Activated CD4-positive, alpha-beta memory T cell treated with anti-CD3 and anti-CD28 coated beads, Interleukin-2, amount 10 ng/mL, durations not matched to agents 7 days and 5 days (primary cell): Measurements from ENCODE around the gene VAPB. TPM values are rescaled to one million over a fixed set of nuclear protein-coding genes. Genes with fewer than 3 reads are reported as not detected.
A peak's percentile ranks its signal among the peaks of the same experiment; 100 is the strongest.
"Not testable (repeated sequence)": the region's sequence is repeated elsewhere in the genome, so short reads cannot be mapped to it uniquely, and the experiment has no call there.

Source experiments
- CTCF ChIA-PET: fragments of 350-600 bp; sonication (Branson Sonifier 250); formaldehyde crosslinking; loops from one replicate; lab custom pipeline; 2021; ENCODE audit warnings: antibody characterized with exemption, inconsistent platforms; lab: Charles Lee
- POLR2A ChIA-PET: fragments of 350-600 bp; sonication (Branson Sonifier 250); formaldehyde crosslinking; loops from one replicate; lab custom pipeline; 2021; ENCODE audit warnings: antibody characterized with exemption; lab: Charles Lee
- DNase-seq: peaks from one replicate; pipeline ENCODE4 v3.0.0-alpha.2; 2020
- H3K27ac Mint-ChIP-seq: one replicate; pipeline ENCODE4 v1.8.0; 2021; ENCODE audit warnings: mild to moderate bottlenecking, mixed read lengths
- H3K27me3 Mint-ChIP-seq: one replicate; pipeline ENCODE4 v1.8.0; 2021; ENCODE audit warnings: mixed read lengths
- H3K36me3 Mint-ChIP-seq: one replicate; pipeline ENCODE4 v1.8.0; 2021; ENCODE audit warnings: low read depth, mixed read lengths
- H3K4me1 Mint-ChIP-seq: one replicate; pipeline ENCODE4 v1.8.0; 2021; ENCODE audit warnings: mixed read lengths
- H3K4me3 Mint-ChIP-seq: one replicate; pipeline ENCODE4 v1.8.0; 2021; ENCODE audit warnings: mild to moderate bottlenecking, mixed read lengths
- H3K9me3 Mint-ChIP-seq: one replicate; pipeline ENCODE4 v1.8.0; 2021; ENCODE audit warnings: mixed read lengths
- total RNA-seq, 2 experiments: library from RNA; stranded (reverse); gene quantifications; one replicate each; pipeline ENCODE4 v1.2.3, GENCODE V29; 2021

VAPB gene
- total RNA-seq, 2 experiments from 2014 or later = 31.3 to 31.5 TPM

- no peak for DNase-seq
- Mint-ChIP-seq H3K4me1 (peaks cover 27% of the 10 kb centered on the region), H3K27me3 (no peaks in the 10 kb centered on the region), H3K27ac (no peak overlapping the region), H3K36me3 (peaks cover 15% of the 10 kb centered on the region), H3K4me3 (no peak overlapping the region), H3K9me3 (no peaks in the 10 kb centered on the region)
- ChIA-PET CTCF (no interaction called here), POLR2A (interaction anchor here (3.0 kb wide), 1 partner anchor 12 kb away, joined by 16 read pairs; the partner anchor contains the start of gene VAPB)
These were observed 12.1 kb downstream of the VAPB start for GRCh38 chr20:58401162-58401561.

DNA sequence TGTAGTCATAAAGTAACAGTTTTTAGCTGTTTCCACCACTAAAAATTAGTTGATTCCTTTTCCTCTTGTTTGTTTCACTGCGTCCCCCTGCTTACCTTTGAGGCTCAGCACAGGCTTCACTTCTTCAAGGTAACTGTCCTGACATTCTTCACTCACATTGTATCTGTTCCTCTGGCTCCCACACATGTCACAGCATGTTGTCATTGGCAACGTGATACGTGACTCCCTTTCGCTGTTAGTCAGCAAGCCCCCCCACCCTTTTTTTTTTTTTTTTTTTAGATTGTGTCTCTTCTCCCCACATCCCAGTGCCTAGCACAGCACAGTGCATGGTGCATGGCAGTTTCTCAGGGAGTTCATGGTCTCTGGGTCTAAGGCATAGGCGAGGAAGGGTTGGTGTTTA, 13.3 kb downstream of the VAPB start:
- Mint-ChIP-seq H3K9me3 (no peaks in the 10 kb centered on the region), H3K4me1 (peaks cover 28% of the 10 kb centered on the region), H3K27ac (no peak overlapping the region), H3K27me3 (no peaks in the 10 kb centered on the region), H3K36me3 (peaks cover 12% of the 10 kb centered on the region), H3K4me3 (no peak overlapping the region)
- ChIA-PET CTCF (no interaction called here), POLR2A (interaction anchor here (3.0 kb wide), 1 partner anchor 13 kb away, joined by 16 read pairs; the partner anchor contains the start of gene VAPB)
- no peak for DNase-seq

- Mint-ChIP-seq H3K27ac (no peak overlapping the region), H3K4me1 (peaks cover 31% of the 10 kb centered on the region), H3K36me3 (peaks cover 11% of the 10 kb centered on the region), H3K27me3 (no peaks in the 10 kb centered on the region), H3K4me3 (no peak overlapping the region), H3K9me3 (no peaks in the 10 kb centered on the region)
- no peak for DNase-seq
- ChIA-PET CTCF (no interaction called here), POLR2A (no interaction called here)
These were observed 13.8 kb downstream of the VAPB start for GRCh38 chr20:58402827-58403226.

- DNase-seq = no peak
- Mint-ChIP-seq H3K27ac (no peak overlapping the region), H3K4me3 (no peak overlapping the region), H3K36me3 (peaks cover 7% of the 10 kb centered on the region), H3K9me3 (no peaks in the 10 kb centered on the region), H3K27me3 (no peaks in the 10 kb centered on the region), H3K4me1 (peaks cover 31% of the 10 kb centered on the region)
- ChIA-PET CTCF (no interaction called here), POLR2A (no interaction called here)
These were observed 14.2 kb downstream of the VAPB start for GRCh38 chr20:58403272-58403671.

GRCh38 chr20:58405504-58406291, 16.7 kb downstream of the VAPB start:
- Mint-ChIP-seq H3K4me1 (peaks cover 36% of the 10 kb centered on the region), H3K27me3 (no peaks in the 10 kb centered on the region), H3K4me3 (no peak overlapping the region), H3K9me3 (no peaks in the 10 kb centered on the region), H3K27ac (no peak overlapping the region), H3K36me3 (no peaks in the 10 kb centered on the region)
- no peak for DNase-seq
- ChIA-PET POLR2A (interaction anchor here (0.9 to 2.4 kb wide), 2 partner anchors 11 to 16 kb away, joined by 3 to 6 read pairs; partner anchors contain the start of gene VAPB), CTCF (no interaction called here)

GRCh38 chr20:58406422-58407001, 17.5 kb downstream of the VAPB start:
- POLR2A ChIA-PET = interaction anchor here (1.0 to 2.4 kb wide), 3 partner anchors 10 to 17 kb away, joined by 3 to 11 read pairs (median 6); partner anchors contain the start of gene VAPB
- CTCF ChIA-PET = no interaction called here
- H3K4me1 Mint-ChIP-seq = peaks cover 34% of the 10 kb centered on the region
- H3K36me3 Mint-ChIP-seq = no peaks in the 10 kb centered on the region
- H3K27ac Mint-ChIP-seq = no peak overlapping the region
- H3K9me3 Mint-ChIP-seq = no peaks in the 10 kb centered on the region
- H3K4me3 Mint-ChIP-seq = no peak overlapping the region
- no peak for DNase-seq
- H3K27me3 Mint-ChIP-seq = no peaks in the 10 kb centered on the region

- ChIA-PET POLR2A (interaction anchor here (0.7 to 1.9 kb wide), 4 partner anchors 11 to 742 kb away, joined by 3 to 11 read pairs (median 4); partner anchors contain the start of gene VAPB), CTCF (interaction anchor here (0.7 kb wide), 1 partner anchor 30 kb away, joined by 3 read pairs; no protein-coding TSS in a partner anchor)
- DNase-seq = no peak
- peaks cover 3% of the 10 kb centered on the region for H3K36me3 Mint-ChIP-seq
- peaks cover 36% of the 10 kb centered on the region for H3K4me1 Mint-ChIP-seq
- no peaks in the 10 kb centered on the region for H3K9me3 Mint-ChIP-seq
- H3K27ac Mint-ChIP-seq = no peak overlapping the region
- H3K4me3 Mint-ChIP-seq = no peak overlapping the region
- no peaks in the 10 kb centered on the region for H3K27me3 Mint-ChIP-seq
These were observed 18.3 kb downstream of the VAPB start for GRCh38 chr20:58407201-58407873.

DNA sequence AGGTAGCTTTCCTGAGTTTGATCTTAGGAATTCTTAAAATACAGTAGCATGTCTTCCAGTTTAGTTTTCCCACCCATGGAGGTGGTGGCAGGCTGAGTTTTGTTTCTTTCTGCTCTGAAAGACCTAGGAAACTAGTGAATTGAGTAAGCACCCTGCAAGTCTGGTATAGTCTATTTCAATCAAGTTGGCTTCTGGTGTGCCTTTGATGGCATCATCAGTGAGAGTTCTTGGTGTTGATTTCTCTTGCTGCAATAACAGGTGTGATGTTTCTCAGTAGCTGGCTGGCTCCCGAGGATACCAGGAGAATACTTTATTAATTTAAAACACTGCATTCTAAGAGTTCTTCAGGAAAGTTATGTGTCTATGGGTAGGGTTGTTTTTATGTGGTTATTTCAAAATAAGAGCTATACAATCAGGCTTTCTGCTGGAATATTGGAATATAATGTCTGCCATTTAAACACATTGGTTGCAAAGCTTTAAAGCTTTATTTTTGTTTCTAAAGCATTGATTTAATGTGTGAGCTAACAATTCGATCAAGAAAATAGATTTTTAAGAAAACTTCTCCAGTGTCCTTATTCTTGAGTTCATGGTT, 19.0 kb downstream of the VAPB start:
- DNase-seq = peak; percentile 23
- Mint-ChIP-seq H3K36me3 (peaks cover 3% of the 10 kb centered on the region), H3K4me3 (peak overlapping the region; percentile 51), H3K27ac (peak overlapping the region; percentile 81), H3K27me3 (no peaks in the 10 kb centered on the region), H3K9me3 (no peaks in the 10 kb centered on the region), H3K4me1 (peaks cover 36% of the 10 kb centered on the region)
- CTCF ChIA-PET = interaction anchor here (0.9 to 1.1 kb wide), 2 partner anchors 8 to 171 kb away, joined by 3 to 5 read pairs; no protein-coding TSS in a partner anchor
- POLR2A ChIA-PET = interaction anchor here (1.0 to 1.9 kb wide), 3 partner anchors 12 to 98 kb away, joined by 3 to 11 read pairs (median 5); partner anchors contain the start of gene VAPB

DNA sequence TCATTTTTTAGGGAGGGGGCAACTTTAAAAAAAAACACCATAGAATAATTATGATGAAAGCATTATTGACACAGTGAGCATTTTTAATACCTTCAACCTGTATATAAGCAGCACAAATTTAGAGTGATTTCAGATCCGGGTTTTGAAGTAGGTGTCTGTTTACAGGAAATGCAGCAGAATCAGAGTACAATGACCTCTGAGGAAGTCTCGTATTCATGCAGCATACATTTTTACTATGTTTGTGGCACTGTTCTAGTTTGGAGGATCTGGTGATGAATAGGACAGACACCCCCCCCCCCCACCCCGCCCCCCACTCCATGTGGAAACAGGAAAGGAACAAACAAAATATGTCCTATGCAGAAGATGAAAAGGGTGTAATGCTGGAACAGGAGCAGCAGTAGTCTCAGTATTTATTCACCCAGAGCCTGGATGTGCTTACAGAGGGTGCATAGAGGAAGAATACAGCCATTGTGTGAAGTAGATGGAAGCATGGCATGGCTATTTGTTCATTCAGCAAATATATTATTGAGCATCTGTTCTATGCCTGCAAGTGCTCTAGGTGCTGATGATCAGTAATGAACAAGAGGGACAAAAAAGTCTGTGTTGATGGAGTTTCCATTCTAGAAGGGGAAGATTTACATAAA, 19.7 kb downstream of the VAPB start:
- DNase-seq = no peak
- Mint-ChIP-seq H3K27ac (peak overlapping the region; percentile 81), H3K9me3 (no peaks in the 10 kb centered on the region), H3K36me3 (peaks cover 3% of the 10 kb centered on the region), H3K27me3 (no peaks in the 10 kb centered on the region), H3K4me1 (peaks cover 36% of the 10 kb centered on the region), H3K4me3 (peak overlapping the region; percentile 14)
- ChIA-PET CTCF (interaction anchor here (0.9 to 1.1 kb wide), 2 partner anchors 9 to 171 kb away, joined by 3 to 5 read pairs; no protein-coding TSS in a partner anchor), POLR2A (interaction anchor here (1.3 to 1.9 kb wide), 2 partner anchors 20 to 99 kb away, joined by 5 to 11 read pairs; partner anchors contain the start of gene VAPB)

DNA sequence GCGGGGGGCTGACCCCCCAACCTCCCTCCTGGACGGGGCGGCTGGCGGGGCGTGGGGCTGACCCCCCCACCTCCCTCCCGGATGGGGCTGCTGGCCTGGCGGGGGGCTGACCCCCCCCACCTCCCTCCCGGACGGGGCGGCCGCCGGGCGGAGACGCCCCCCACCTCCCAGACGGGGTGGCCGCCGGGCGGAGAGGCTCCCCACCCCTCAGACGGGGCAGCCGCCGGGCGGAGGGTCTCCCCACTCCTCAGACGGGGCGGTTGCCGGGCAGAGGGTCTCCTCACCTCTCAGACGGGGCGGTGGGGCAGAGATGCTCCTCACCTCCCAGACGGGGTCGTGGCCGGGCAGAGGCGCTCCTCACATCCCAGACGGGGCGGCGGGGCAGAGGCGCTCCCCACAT, 25.2 kb downstream of the VAPB start:
- H3K27ac Mint-ChIP-seq, POLR2A ChIA-PET, H3K4me3 Mint-ChIP-seq, DNase-seq, H3K27me3 Mint-ChIP-seq, H3K9me3 Mint-ChIP-seq, CTCF ChIA-PET: not testable (repeated sequence)
- H3K4me1 Mint-ChIP-seq = peaks cover 45% of the 10 kb centered on the region
- H3K36me3 Mint-ChIP-seq = peaks cover 24% of the 10 kb centered on the region

GRCh38 chr20:58414786-58415185, 25.8 kb downstream of the VAPB start:
- POLR2A ChIA-PET = interaction anchor here (1.1 kb wide), 1 partner anchor 26 kb away, joined by 3 read pairs; the partner anchor contains the start of gene VAPB
- H3K4me3 Mint-ChIP-seq, CTCF ChIA-PET, H3K9me3 Mint-ChIP-seq, H3K27ac Mint-ChIP-seq, H3K27me3 Mint-ChIP-seq, DNase-seq: not testable (repeated sequence)
- peaks cover 40% of the 10 kb centered on the region for H3K4me1 Mint-ChIP-seq
- peaks cover 30% of the 10 kb centered on the region for H3K36me3 Mint-ChIP-seq

- H3K9me3 Mint-ChIP-seq = no peaks in the 10 kb centered on the region
- peaks cover 42% of the 10 kb centered on the region for H3K36me3 Mint-ChIP-seq
- no peak overlapping the region for H3K4me3 Mint-ChIP-seq
- H3K27me3 Mint-ChIP-seq = no peaks in the 10 kb centered on the region
- CTCF ChIA-PET = no interaction called here
- peaks cover 34% of the 10 kb centered on the region for H3K4me1 Mint-ChIP-seq
- POLR2A ChIA-PET = interaction anchor here (0.7 kb wide), 1 partner anchor 985 kb away, joined by 4 read pairs; no protein-coding TSS in a partner anchor
- H3K27ac Mint-ChIP-seq = peak overlapping the region; percentile 83
- no peak for DNase-seq
These were observed 27.0 kb downstream of the VAPB start for GRCh38 chr20:58416057-58416456.
